Mesendoderm (in vitro differentiated cells): ENCODE measurements around the gene CR1.

Experiments used
- DNase-seq: peaks from one replicate; pipeline ENCODE4 v3.0.0; 2013
- H2AK5ac ChIP-seq: 2 replicates; pipeline ENCODE4 v1.6.1; 2013; ENCODE audit warnings: low read length, inconsistent platforms
- H2BK120ac ChIP-seq: 2 replicates; pipeline ENCODE4 v1.6.1; 2013; ENCODE audit warnings: low read depth, mild to moderate bottlenecking, low read length, moderate library complexity, mixed read lengths
- H2BK15ac ChIP-seq: replicated peaks from 2 replicates; pipeline ENCODE4 v1.6.1; 2013; ENCODE audit warnings: low read depth, mild to moderate bottlenecking, moderate library complexity
- H2BK5ac ChIP-seq: 2 replicates; pipeline ENCODE4 v1.6.1; 2013; ENCODE audit warnings: low read length, inconsistent platforms
- H3K18ac ChIP-seq: 2 replicates; pipeline ENCODE4 v1.6.1; 2013; ENCODE audit warnings: mild to moderate bottlenecking, low read length, mixed read lengths
- H3K23ac ChIP-seq: one replicate; pipeline ENCODE4 v1.6.1; 2013; ENCODE audit warnings: low read length
- H3K27ac ChIP-seq: 2 replicates; pipeline ENCODE4 v1.5.1; 2013; ENCODE audit warnings: low read depth, mild to moderate bottlenecking, inconsistent platforms, low read length, moderate library complexity
- H3K27me3 ChIP-seq: 2 replicates; pipeline ENCODE4 v1.6.1; 2013; ENCODE audit warnings: low read length, control low read depth, mild to moderate bottlenecking, inconsistent platforms; ENCODE audit not compliant: insufficient read depth, poor library complexity
- H3K36me3 ChIP-seq: 2 replicates; pipeline ENCODE4 v1.6.1; 2013; ENCODE audit warnings: low read length, inconsistent platforms; ENCODE audit not compliant: control insufficient read depth, insufficient read depth
- H3K4ac ChIP-seq: one replicate; pipeline ENCODE4 v1.6.1; 2013; ENCODE audit warnings: low read depth, mild to moderate bottlenecking, low read length, moderate library complexity
- H3K4me1 ChIP-seq: 2 replicates; pipeline ENCODE4 v1.6.1; 2013; ENCODE audit warnings: low read depth, low read length, inconsistent platforms; ENCODE audit not compliant: control insufficient read depth
- H3K4me2 ChIP-seq: 2 replicates; pipeline ENCODE4 v1.6.1; 2013; ENCODE audit warnings: low read length
- H3K4me3 ChIP-seq: 2 replicates; pipeline ENCODE4 v1.5.1; 2013; ENCODE audit warnings: mild to moderate bottlenecking, low read length
- H3K56ac ChIP-seq: one replicate; pipeline ENCODE4 v1.6.1; 2013; ENCODE audit warnings: low read length
- H3K79me1 ChIP-seq: 2 replicates; pipeline ENCODE4 v1.6.1; 2013; ENCODE audit warnings: low read length, inconsistent platforms
- H3K79me2 ChIP-seq: 2 replicates; pipeline ENCODE4 v1.6.1; 2013; ENCODE audit warnings: mild to moderate bottlenecking, low read length; ENCODE audit not compliant: control insufficient read depth, insufficient read depth
- H3K9ac ChIP-seq: 2 replicates; pipeline ENCODE4 v1.6.1; 2013; ENCODE audit warnings: low read length, inconsistent platforms
- H4K5ac ChIP-seq: one replicate; pipeline ENCODE4 v1.6.1; 2013; ENCODE audit warnings: low read length
- H4K8ac ChIP-seq: one replicate; pipeline ENCODE4 v1.6.1; 2013; ENCODE audit warnings: low read depth, mild to moderate bottlenecking, control low read depth, low read length, moderate library complexity
- WGBS: extraction: QIAGEN DNeasy Blood & Tissue Kit; methylation state at CpG from one replicate; pipeline ENCODE4 v1.1.7; 2013; ENCODE audit warnings: low lambda C conversion rate, missing lambda C conversion rate; ENCODE audit not compliant: insufficient coverage; ENCODE audit errors: extremely low coverage; 5-methylcytosine and 5-hydroxymethylcytosine counted together

CR1 gene

DNA sequence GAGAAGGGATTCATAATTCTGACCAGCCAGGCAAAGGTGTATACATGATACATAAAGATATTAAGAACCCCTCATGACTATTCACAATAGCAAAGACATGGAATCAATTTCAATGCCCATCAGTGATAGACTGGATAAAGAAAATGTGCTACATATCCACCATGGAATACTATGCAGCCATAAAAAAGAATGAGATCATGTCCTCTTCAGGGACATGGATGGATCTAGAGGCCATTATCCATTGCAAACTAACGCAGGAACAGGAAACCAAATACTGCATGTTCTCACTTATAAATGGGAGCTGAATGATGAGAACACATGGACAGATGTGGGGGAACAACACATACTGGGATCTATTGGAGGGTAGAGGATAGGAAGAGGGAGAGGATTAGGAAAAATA lies 170.4 kb downstream of the CR1 start:
- Histone ChIP-seq H4K8ac (no peak overlapping the region), H3K27ac (no peak overlapping the region), H3K79me2 (no peaks in the 10 kb centered on the region), H2AK5ac (no peak overlapping the region), H3K23ac (no peak overlapping the region), H3K9ac (no peak overlapping the region), H3K4me2 (no peak overlapping the region), H3K18ac (no peak overlapping the region), H2BK120ac (no peak overlapping the region), H3K4me1 (no peaks in the 10 kb centered on the region), H3K4me3 (no peak overlapping the region), H3K27me3 (no peaks in the 10 kb centered on the region), H3K56ac (no peak overlapping the region), H3K36me3 (no peaks in the 10 kb centered on the region), H3K4ac (no peak overlapping the region), H2BK5ac (no peak overlapping the region), H2BK15ac (no peak overlapping the region), H4K5ac (no peak overlapping the region), H3K79me1 (no peaks in the 10 kb centered on the region)
- no peak for DNase-seq
- WGBS, result no CpG with 5 or more reads among the region's 1 CpG

DNA sequence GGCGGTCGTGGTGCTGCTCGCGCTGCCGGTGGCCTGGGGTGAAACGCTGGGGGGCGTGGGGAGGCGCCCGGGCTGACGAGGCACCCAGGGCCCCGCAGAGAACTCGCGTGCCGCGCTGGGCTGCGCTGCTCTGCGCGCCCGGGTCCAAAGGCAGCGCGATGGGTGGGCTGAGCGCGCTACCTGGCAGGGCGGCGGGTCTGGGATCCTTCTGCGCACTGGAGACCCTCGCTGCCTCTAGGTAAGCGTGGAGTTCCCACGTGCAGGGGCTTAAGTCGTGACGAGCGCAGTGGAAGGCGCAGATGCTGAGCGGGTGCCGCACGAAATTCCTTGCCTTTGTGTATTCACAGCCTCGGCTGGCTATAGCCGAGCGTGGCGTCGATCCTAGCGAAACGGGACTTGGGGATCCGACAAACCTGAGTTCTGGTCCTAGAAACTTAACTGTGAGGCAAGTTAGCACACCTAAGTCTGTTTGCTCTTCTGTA lies 173.6 kb downstream of the CR1 start:
- H2BK5ac ChIP-seq, result no peak overlapping the region
- H2AK5ac ChIP-seq, result no peak overlapping the region
- no peak overlapping the region for H3K23ac ChIP-seq
- DNase-seq, result no peak
- no peaks in the 10 kb centered on the region for H3K36me3 ChIP-seq
- no CpG with 5 or more reads among the region's 44 CpGs for WGBS
- H3K18ac ChIP-seq, result no peak overlapping the region
- H3K4me3 ChIP-seq, result no peak overlapping the region
- H3K4ac ChIP-seq, result no peak overlapping the region
- H3K79me2 ChIP-seq, result no peaks in the 10 kb centered on the region
- no peak overlapping the region for H2BK15ac ChIP-seq
- H3K79me1 ChIP-seq, result no peaks in the 10 kb centered on the region
- H3K9ac ChIP-seq, result no peak overlapping the region
- H3K27me3 ChIP-seq, result no peaks in the 10 kb centered on the region
- H4K5ac ChIP-seq, result no peak overlapping the region
- H4K8ac ChIP-seq, result no peak overlapping the region
- H3K27ac ChIP-seq, result no peak overlapping the region
- H3K4me2 ChIP-seq, result no peak overlapping the region
- H3K56ac ChIP-seq, result no peak overlapping the region
- H3K4me1 ChIP-seq, result no peaks in the 10 kb centered on the region
- no peak overlapping the region for H2BK120ac ChIP-seq

DNA sequence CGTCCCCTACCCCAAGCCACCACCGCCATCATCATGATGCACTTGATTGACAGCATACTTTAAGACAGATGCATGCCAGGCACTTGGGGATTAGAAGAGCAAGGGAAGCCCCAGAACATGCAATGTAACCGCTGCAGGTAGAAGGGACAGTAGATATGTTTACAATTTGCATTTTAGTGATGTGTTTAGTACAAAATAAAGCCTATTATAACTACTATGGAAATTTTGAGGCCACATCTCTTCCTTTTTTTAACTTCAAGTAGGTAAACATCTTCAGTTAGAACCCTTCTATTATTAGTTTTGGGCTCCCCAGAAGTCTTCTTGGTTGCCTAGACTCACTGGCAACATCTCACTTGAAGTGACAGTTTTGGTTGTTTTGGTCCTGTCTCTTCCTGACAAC lies 174.2 kb downstream of the CR1 start:
- DNase-seq, result no peak

DNA sequence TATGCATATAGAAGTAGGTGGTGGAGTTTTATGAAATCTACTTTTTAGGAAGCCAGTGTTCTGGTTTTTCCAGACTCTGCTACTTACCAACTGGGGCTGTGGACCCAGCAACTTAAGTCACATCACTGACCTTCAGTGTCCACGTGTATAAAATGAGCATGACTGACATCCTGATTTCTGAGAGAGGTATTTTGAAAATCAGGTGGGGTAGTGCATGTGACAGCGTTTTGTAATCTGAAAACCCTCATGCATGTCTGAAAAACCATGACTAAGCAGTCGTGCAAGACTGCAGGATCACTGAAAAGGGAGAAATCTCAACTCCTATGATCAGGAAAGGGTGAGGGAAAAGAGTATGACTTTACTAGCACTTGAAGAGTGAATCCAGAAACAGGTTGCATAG lies 175.0 kb downstream of the CR1 start:
- Histone ChIP-seq H2BK5ac (no peak overlapping the region), H2AK5ac (no peak overlapping the region), H3K27me3 (no peaks in the 10 kb centered on the region), H4K5ac (no peak overlapping the region), H3K18ac (peak overlapping the region; percentile 60), H3K4me2 (no peak overlapping the region), H3K79me2 (no peaks in the 10 kb centered on the region), H2BK120ac (no peak overlapping the region), H3K4ac (no peak overlapping the region), H2BK15ac (no peak overlapping the region), H3K4me3 (no peak overlapping the region), H3K36me3 (no peaks in the 10 kb centered on the region), H4K8ac (no peak overlapping the region), H3K9ac (no peak overlapping the region), H3K23ac (no peak overlapping the region), H3K56ac (no peak overlapping the region), H3K79me1 (no peaks in the 10 kb centered on the region), H3K27ac (no peak overlapping the region), H3K4me1 (no peaks in the 10 kb centered on the region)
- WGBS, result no CpG with 5 or more reads among the region's 3 CpGs
- no peak for DNase-seq

More for the DNA sequence above, 174.2 kb downstream of the CR1 start:
- no peak overlapping the region for H2BK15ac ChIP-seq
- no peaks in the 10 kb centered on the region for H3K79me2 ChIP-seq
- H3K36me3 ChIP-seq, result no peaks in the 10 kb centered on the region
- no peak overlapping the region for H3K4me2 ChIP-seq
- no peaks in the 10 kb centered on the region for H3K4me1 ChIP-seq
- H2BK120ac ChIP-seq, result no peak overlapping the region
- H3K18ac ChIP-seq, result no peak overlapping the region
- H2BK5ac ChIP-seq, result no peak overlapping the region
- no peak overlapping the region for H4K5ac ChIP-seq
- no peak overlapping the region for H3K4me3 ChIP-seq
- no peak overlapping the region for H3K56ac ChIP-seq
- H3K79me1 ChIP-seq, result no peaks in the 10 kb centered on the region
- no peak overlapping the region for H3K23ac ChIP-seq
- no peaks in the 10 kb centered on the region for H3K27me3 ChIP-seq
- no peak overlapping the region for H3K4ac ChIP-seq
- H2AK5ac ChIP-seq, result no peak overlapping the region
- WGBS, result no CpG with 5 or more reads among the region's 3 CpGs
- H4K8ac ChIP-seq, result no peak overlapping the region
- H3K9ac ChIP-seq, result no peak overlapping the region
- H3K27ac ChIP-seq, result no peak overlapping the region

DNA sequence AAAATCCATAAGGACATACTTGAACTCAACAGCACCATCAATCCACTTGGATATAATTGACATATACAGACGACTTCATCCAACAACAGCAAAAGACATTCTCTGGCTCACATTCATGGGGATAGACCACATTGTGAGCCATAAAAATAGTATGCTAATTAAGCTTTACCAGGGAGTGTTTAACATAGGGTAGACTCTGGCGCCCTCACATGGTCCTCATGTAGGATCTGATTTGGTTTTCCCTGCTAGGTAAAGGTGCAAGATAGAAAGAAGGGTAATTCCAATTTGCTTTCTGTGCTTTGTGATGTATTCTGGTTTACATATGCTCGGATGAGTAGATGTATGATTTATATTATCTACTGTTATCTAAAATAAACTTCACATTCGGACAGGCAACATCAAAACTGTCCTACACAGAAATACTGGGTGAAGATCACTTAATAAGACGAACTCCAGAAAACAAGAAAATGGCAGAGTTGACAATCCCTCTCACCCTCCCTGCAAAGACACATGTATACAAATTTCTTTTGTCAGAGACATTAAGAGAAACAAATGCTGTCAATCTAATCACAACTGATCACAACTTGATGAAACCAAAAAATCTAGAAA lies 176.7 kb downstream of the CR1 start:
- no peak overlapping the region for H4K8ac ChIP-seq
- H3K27me3 ChIP-seq, result no peaks in the 10 kb centered on the region
- no peak overlapping the region for H3K9ac ChIP-seq
- H3K36me3 ChIP-seq, result no peaks in the 10 kb centered on the region
- no peak overlapping the region for H3K4me3 ChIP-seq
- no peaks in the 10 kb centered on the region for H3K79me2 ChIP-seq
- no peak overlapping the region for H2AK5ac ChIP-seq
- no peak overlapping the region for H3K27ac ChIP-seq
- H3K23ac ChIP-seq, result no peak overlapping the region
- H3K4me2 ChIP-seq, result no peak overlapping the region
- WGBS, result no CpG with 5 or more reads among the region's 5 CpGs
- DNase-seq, result peak; percentile 85
- no peak overlapping the region for H2BK5ac ChIP-seq
- H2BK120ac ChIP-seq, result no peak overlapping the region
- H4K5ac ChIP-seq, result no peak overlapping the region
- H3K4me1 ChIP-seq, result no peaks in the 10 kb centered on the region
- H3K56ac ChIP-seq, result no peak overlapping the region
- H2BK15ac ChIP-seq, result no peak overlapping the region
- no peak overlapping the region for H3K4ac ChIP-seq
- no peak overlapping the region for H3K18ac ChIP-seq
- no peaks in the 10 kb centered on the region for H3K79me1 ChIP-seq

DNA sequence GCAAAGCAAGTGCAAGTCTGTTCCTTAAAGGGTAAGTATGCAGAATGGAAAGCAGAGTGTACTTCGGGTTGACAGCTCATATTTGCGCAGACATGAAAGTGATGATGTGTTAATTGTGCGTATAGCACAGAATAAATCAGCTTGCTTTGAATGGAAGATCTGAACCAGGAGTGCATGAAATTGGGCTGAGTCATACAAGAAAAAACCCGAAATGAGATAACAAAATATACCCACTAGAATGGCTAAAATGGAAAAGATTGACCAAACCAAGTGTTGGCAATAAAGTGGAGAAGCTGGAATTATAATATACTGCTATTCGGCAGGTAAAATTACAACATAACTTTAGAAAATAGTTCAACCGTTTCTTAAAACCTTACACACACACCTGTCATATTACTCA lies 177.4 kb downstream of the CR1 start:
- H3K9ac ChIP-seq, result no peak overlapping the region
- no peak overlapping the region for H3K56ac ChIP-seq
- H4K8ac ChIP-seq, result no peak overlapping the region
- no peak overlapping the region for H4K5ac ChIP-seq
- H3K79me1 ChIP-seq, result no peaks in the 10 kb centered on the region
- H3K27ac ChIP-seq, result no peak overlapping the region
- no peaks in the 10 kb centered on the region for H3K79me2 ChIP-seq
- H2BK120ac ChIP-seq, result no peak overlapping the region
- no peaks in the 10 kb centered on the region for H3K27me3 ChIP-seq
- no peak overlapping the region for H2AK5ac ChIP-seq
- no peak overlapping the region for H3K4ac ChIP-seq
- no peak overlapping the region for H3K18ac ChIP-seq
- H3K4me3 ChIP-seq, result no peak overlapping the region
- H3K36me3 ChIP-seq, result no peaks in the 10 kb centered on the region
- no peak for DNase-seq
- WGBS, result no CpG with 5 or more reads among the region's 6 CpGs
- H3K4me2 ChIP-seq, result no peak overlapping the region
- H2BK15ac ChIP-seq, result no peak overlapping the region
- no peak overlapping the region for H3K23ac ChIP-seq
- H3K4me1 ChIP-seq, result no peaks in the 10 kb centered on the region
- H2BK5ac ChIP-seq, result no peak overlapping the region
